HUES6 (cell line): Measurements from ENCODE around the gene HMGXB4.

Source experiments
- H3K27ac ChIP-seq: 2 replicates; pipeline ENCODE4 v1.7.0; 2013; ENCODE audit warnings: low read depth, mild to moderate bottlenecking, low read length, inconsistent platforms
- H3K27me3 ChIP-seq: 2 replicates; pipeline ENCODE4 v1.6.1; 2013; ENCODE audit warnings: low read length; ENCODE audit not compliant: control insufficient read depth, insufficient read depth
- H3K36me3 ChIP-seq: 2 replicates; pipeline ENCODE4 v1.6.1; 2013; ENCODE audit warnings: low read length; ENCODE audit not compliant: control insufficient read depth, insufficient read depth
- H3K4me1 ChIP-seq: 2 replicates; pipeline ENCODE4 v1.6.1; 2013; ENCODE audit warnings: low read length; ENCODE audit not compliant: control insufficient read depth, insufficient read depth
- H3K4me3 ChIP-seq: 2 replicates; pipeline ENCODE4 v1.5.1; 2013; ENCODE audit warnings: low read depth, low read length
- H3K9ac ChIP-seq: one replicate; pipeline ENCODE4 v1.6.1; 2013; ENCODE audit warnings: mild to moderate bottlenecking, low read length
- H3K9me3 ChIP-seq: 2 replicates; pipeline ENCODE4 v1.6.1; 2013; ENCODE audit warnings: low read depth, low read length; ENCODE audit not compliant: control insufficient read depth, insufficient read depth

HMGXB4 gene

GRCh38 chr22:35318346-35319215 is 61.3 kb downstream of the HMGXB4 start:
- no peak overlapping the region for H3K27ac ChIP-seq
- no peaks in the 10 kb centered on the region for H3K9me3 ChIP-seq
- peaks cover 21% of the 10 kb centered on the region for H3K36me3 ChIP-seq
- no peak overlapping the region for H3K4me3 ChIP-seq
- H3K4me1 ChIP-seq = peaks cover 8% of the 10 kb centered on the region; the same call in 1 of the 2 replicates
- no peak overlapping the region for H3K9ac ChIP-seq
- no peaks in the 10 kb centered on the region for H3K27me3 ChIP-seq

GRCh38 chr22:35319244-35319985 is 62.1 kb downstream of the HMGXB4 start:
- Histone ChIP-seq H3K36me3 (peaks cover 26% of the 10 kb centered on the region), H3K27ac (no peak overlapping the region), H3K4me1 (peaks cover 1% of the 10 kb centered on the region; the same call in 1 of the 2 replicates), H3K27me3 (no peaks in the 10 kb centered on the region), H3K9me3 (no peaks in the 10 kb centered on the region), H3K9ac (no peak overlapping the region), H3K4me3 (no peak overlapping the region)

- Histone ChIP-seq H3K9me3 (no peaks in the 10 kb centered on the region), H3K36me3 (peaks cover 47% of the 10 kb centered on the region), H3K4me1 (no peaks in the 10 kb centered on the region), H3K27me3 (no peaks in the 10 kb centered on the region), H3K9ac (no peak overlapping the region), H3K4me3 (no peak overlapping the region), H3K27ac (no peak overlapping the region)
Measured at GRCh38 chr22:35322126-35322525, 64.8 kb downstream of the HMGXB4 start.

GRCh38 chr22:35322893-35323292 is 65.6 kb downstream of the HMGXB4 start:
- no peaks in the 10 kb centered on the region for H3K4me1 ChIP-seq
- no peak overlapping the region for H3K27ac ChIP-seq
- H3K9me3 ChIP-seq = no peaks in the 10 kb centered on the region
- H3K4me3 ChIP-seq = no peak overlapping the region
- H3K9ac ChIP-seq = no peak overlapping the region
- no peaks in the 10 kb centered on the region for H3K27me3 ChIP-seq
- H3K36me3 ChIP-seq = peaks cover 51% of the 10 kb centered on the region

- no peaks in the 10 kb centered on the region for H3K4me1 ChIP-seq
- H3K27ac ChIP-seq = no peak overlapping the region
- H3K27me3 ChIP-seq = no peaks in the 10 kb centered on the region
- no peak overlapping the region for H3K4me3 ChIP-seq
- peaks cover 54% of the 10 kb centered on the region for H3K36me3 ChIP-seq
- no peaks in the 10 kb centered on the region for H3K9me3 ChIP-seq
- H3K9ac ChIP-seq = no peak overlapping the region
Measured at GRCh38 chr22:35323305-35323704, 66.0 kb downstream of the HMGXB4 start.

GRCh38 chr22:35324067-35324466 is 66.8 kb downstream of the HMGXB4 start:
- H3K9ac ChIP-seq = no peak overlapping the region
- H3K9me3 ChIP-seq = no peaks in the 10 kb centered on the region
- H3K4me3 ChIP-seq = no peak overlapping the region
- H3K36me3 ChIP-seq = peaks cover 58% of the 10 kb centered on the region
- H3K27ac ChIP-seq = no peak overlapping the region
- H3K27me3 ChIP-seq = no peaks in the 10 kb centered on the region
- H3K4me1 ChIP-seq = no peaks in the 10 kb centered on the region

- H3K36me3 ChIP-seq = peaks cover 59% of the 10 kb centered on the region
- no peaks in the 10 kb centered on the region for H3K27me3 ChIP-seq
- H3K27ac ChIP-seq = no peak overlapping the region
- H3K9ac ChIP-seq = no peak overlapping the region
- no peak overlapping the region for H3K4me3 ChIP-seq
- no peaks in the 10 kb centered on the region for H3K4me1 ChIP-seq
- H3K9me3 ChIP-seq = no peaks in the 10 kb centered on the region
Measured at GRCh38 chr22:35324762-35325161, 67.5 kb downstream of the HMGXB4 start.

- H3K9me3 ChIP-seq = no peaks in the 10 kb centered on the region
- no peak overlapping the region for H3K4me3 ChIP-seq
- no peak overlapping the region for H3K27ac ChIP-seq
- no peak overlapping the region for H3K9ac ChIP-seq
- H3K4me1 ChIP-seq = no peaks in the 10 kb centered on the region
- no peaks in the 10 kb centered on the region for H3K27me3 ChIP-seq
- peaks cover 61% of the 10 kb centered on the region for H3K36me3 ChIP-seq
Measured at GRCh38 chr22:35325209-35325608, 67.9 kb downstream of the HMGXB4 start.

GRCh38 chr22:35326854-35327562 is 69.7 kb downstream of the HMGXB4 start:
- H3K27me3 ChIP-seq = no peaks in the 10 kb centered on the region
- no peak overlapping the region for H3K4me3 ChIP-seq
- H3K27ac ChIP-seq = no peak overlapping the region
- peaks cover 65% of the 10 kb centered on the region for H3K36me3 ChIP-seq
- no peaks in the 10 kb centered on the region for H3K9me3 ChIP-seq
- no peak overlapping the region for H3K9ac ChIP-seq
- H3K4me1 ChIP-seq = no peaks in the 10 kb centered on the region

GRCh38 chr22:35327690-35328471 is 70.6 kb downstream of the HMGXB4 start:
- Histone ChIP-seq H3K9me3 (no peaks in the 10 kb centered on the region), H3K4me3 (no peak overlapping the region), H3K27me3 (no peaks in the 10 kb centered on the region), H3K9ac (no peak overlapping the region), H3K27ac (no peak overlapping the region), H3K4me1 (no peaks in the 10 kb centered on the region), H3K36me3 (peaks cover 68% of the 10 kb centered on the region)
